HepG2 (cell line): ENCODE measurements around the gene EHBP1. TPM values are rescaled to one million over a fixed set of nuclear protein-coding genes. Genes with fewer than 3 reads are reported as not detected.

Experiments used
- ARID4A ChIP-seq: sonication (generic); formaldehyde crosslinking; IDR thresholded peaks from 2 replicates; pipeline ENCODE4 v1.5.0; 2020; ENCODE audit warnings: mild to moderate bottlenecking, missing genetic modification reagents, borderline replicate concordance
- CAMTA2 ChIP-seq: sonication (generic); formaldehyde crosslinking; IDR thresholded peaks from 2 replicates; pipeline ENCODE4 v1.4.0; 2020; ENCODE audit warnings: mild to moderate bottlenecking, missing genetic modification reagents, borderline replicate concordance
- EHMT2 ChIP-seq: fragments of 200-600 bp; sonication (generic); IDR thresholded peaks from 2 replicates; pipeline ENCODE4 v1.7.0; 2017; ENCODE audit warnings: antibody characterized with exemption, low read depth, low read length, borderline replicate concordance
- JDP2 ChIP-seq: sonication (generic); formaldehyde crosslinking; IDR thresholded peaks from 2 replicates; pipeline ENCODE4 v1.8.1; 2022; ENCODE audit warnings: missing genetic modification reagents, borderline replicate concordance
- KLF13 ChIP-seq: sonication (generic); formaldehyde crosslinking; IDR thresholded peaks from 2 replicates; pipeline ENCODE4 v1.4.0; 2020; ENCODE audit warnings: mild to moderate bottlenecking, missing genetic modification reagents
- PBX3 ChIP-seq: sonication (generic); formaldehyde crosslinking; IDR thresholded peaks from 2 replicates; pipeline ENCODE4 v1.8.1; 2023; ENCODE audit warnings: missing genetic modification reagents, inconsistent platforms, borderline replicate concordance
- PRDM10 ChIP-seq: sonication (generic); formaldehyde crosslinking; IDR thresholded peaks from 2 replicates; pipeline ENCODE4 v1.4.0; 2020; ENCODE audit warnings: low read depth, missing genetic modification reagents
- PREB ChIP-seq: sonication (generic); formaldehyde crosslinking; IDR thresholded peaks from 2 replicates; pipeline ENCODE4 v1.4.0; 2020; ENCODE audit warnings: missing genetic modification reagents
- SP140L ChIP-seq: sonication (generic); formaldehyde crosslinking; IDR thresholded peaks from 2 replicates; pipeline ENCODE4 v1.4.0; 2020; ENCODE audit warnings: missing genetic modification reagents, borderline replicate concordance
- THYN1 ChIP-seq: sonication (generic); formaldehyde crosslinking; IDR thresholded peaks from 2 replicates; pipeline ENCODE4 v1.8.1; 2023; ENCODE audit warnings: low read depth, mild to moderate bottlenecking, moderate library complexity, missing genetic modification reagents, borderline replicate concordance
- TOE1 ChIP-seq: sonication (generic); formaldehyde crosslinking; IDR thresholded peaks from 2 replicates; pipeline ENCODE4 v1.4.0; 2020; ENCODE audit warnings: mild to moderate bottlenecking, missing genetic modification reagents
- ZKSCAN8 ChIP-seq: IDR thresholded peaks from 2 replicates; pipeline ENCODE4 v1.6.1; 2016; ENCODE audit warnings: borderline replicate concordance, missing genetic modification reagents, missing compliant biosample characterization
- ZNF234 ChIP-seq: sonication (generic); formaldehyde crosslinking; conservative IDR thresholded peaks from 2 replicates; pipeline ENCODE4 v1.5.1; 2020; ENCODE audit warnings: mild to moderate bottlenecking, missing genetic modification reagents
- ZNF331 ChIP-seq: sonication (generic); formaldehyde crosslinking; IDR thresholded peaks from 2 replicates; pipeline ENCODE4 v1.4.0; 2020; ENCODE audit warnings: missing genetic modification reagents
- ZNF468 ChIP-seq: sonication (generic); formaldehyde crosslinking; IDR thresholded peaks from 2 replicates; pipeline ENCODE4 v1.8.0; 2022; ENCODE audit warnings: mild to moderate bottlenecking, moderate library complexity, missing genetic modification reagents
- ZNF598 ChIP-seq: sonication (generic); formaldehyde crosslinking; IDR thresholded peaks from 2 replicates; pipeline ENCODE4 v1.5.1; 2020; ENCODE audit warnings: mild to moderate bottlenecking, missing genetic modification reagents, borderline replicate concordance
- ZNF790 ChIP-seq: sonication (generic); formaldehyde crosslinking; IDR thresholded peaks from 2 replicates; pipeline ENCODE4 v1.8.0; 2022; ENCODE audit warnings: missing genetic modification reagents, mild to moderate bottlenecking, borderline replicate concordance
- polyA plus RNA-seq, 8 experiments: library from polyadenylated mRNA; depleted of rRNA in 3 of 8; stranded (reverse) in 7 of 8; unstranded in 1 of 8; fragments of >200 nt; fragmentation: Illumina TruSeq in 4 of 8; extraction: Trizol in 4 of 8; gene quantifications; 2 replicates each; pipeline versions ENCODE4 v1.2.1 to v1.2.3, GENCODE V29; 2011 to 2016; ENCODE audit warnings: low read depth in 4 of 8, missing spikeins in 1 of 8, mixed read lengths in 1 of 8; ENCODE audit not compliant: insufficient read depth in 1 of 8
- total RNA-seq, 5 experiments: library from RNA; depleted of rRNA; stranded (reverse); fragments of >200 nt; fragmentation: Illumina TruSeq; extraction: Trizol; gene quantifications; 2 replicates each; pipeline ENCODE4 v1.2.3, GENCODE V29; 2016; ENCODE audit warnings: low read depth in 1 of 5

Gene EHBP1
- total and polyA plus RNA-seq, 2 of the 13 experiments (the other 11 are each of a cell fraction or from before 2014, with no cell fraction given) = 93.5 to 146 TPM

- TF ChIP-seq SP140L (CRISPR knock-in tag) (no peak), PRDM10 (no peak), JDP2 (CRISPR knock-in tag) (no peak), TOE1 (CRISPR knock-in tag) (no peak), PREB (CRISPR knock-in tag) (no peak), PBX3 (CRISPR knock-in tag) (no peak), ZNF790 (no peak), EHMT2 (no peak), KLF13 (CRISPR knock-in tag) (no peak), THYN1 (CRISPR knock-in tag) (no peak), ZNF468 (no peak), ZNF598 (CRISPR knock-in tag) (no peak), ARID4A (CRISPR knock-in tag) (no peak; the same call in 1 of the 2 replicates), CAMTA2 (no peak), ZNF234 (no peak), ZKSCAN8 (CRISPR knock-in tag) (peak; percentile 63), ZNF331 (CRISPR knock-in tag) (0 out of 2 replicates have a peak, but pooled peaks have one; percentile 41)
These were observed 69.2 kb downstream of the EHBP1 start (continued) for GRCh38 chr2:62774555-62775366.
